ENCODE results near the gene USH1C.

Gene USH1C

GRCh38 chr11:17528906-17529843, 15.0 kb downstream of the USH1C start:
- H3K9ac ChIP-seq (ENCODE audit: low read length): no peak overlapping the region
- no peak overlapping the region for H3K4ac ChIP-seq (ENCODE audit: low read depth in 1 of 2, low read length in 2 of 2)
- no peak overlapping the region for H2AK5ac ChIP-seq (ENCODE audit: low read length, severe bottlenecking)
- DNase-seq: no peak
- H4K8ac ChIP-seq (ENCODE audit: low read length): no peak overlapping the region
- H3K23ac ChIP-seq (ENCODE audit: low read length in 2 of 2): no peak overlapping the region
- no peak overlapping the region for H2BK12ac ChIP-seq (ENCODE audit: low read length in 2 of 2)
- H3K27ac ChIP-seq (ENCODE audit: low read length, poor library complexity, severe bottlenecking): no peak overlapping the region
- no peak overlapping the region for H3K4me3 ChIP-seq (ENCODE audit: insufficient read depth in 1 of 2, low read depth in 1 of 2, low read length in 2 of 2)
- no peak overlapping the region for H3K18ac ChIP-seq (ENCODE audit: low read depth in 1 of 2, low read length in 2 of 2)
- H3K36me3 ChIP-seq (ENCODE audit: control insufficient read depth in 1 of 2, insufficient read depth in 2 of 2, low read depth in 1 of 2, low read length in 2 of 2): no peaks in the 10 kb centered on the region
- H3K4me1 ChIP-seq (ENCODE audit: control insufficient read depth, insufficient read depth, low read depth, low read length): no peaks in the 10 kb centered on the region
- H3K79me1 ChIP-seq (replicated peaks; ENCODE audit: low read length, poor library complexity, severe bottlenecking): no peaks in the 10 kb centered on the region
- H3K9me3 ChIP-seq (ENCODE audit: control insufficient read depth, low read length): no peaks in the 10 kb centered on the region
- peaks cover 57 to 74% of the 10 kb centered on the region in 2 experiments for H3K27me3 ChIP-seq (ENCODE audit: control insufficient read depth in 1 of 2, insufficient read depth in 1 of 2, low read length in 2 of 2)
- no peak overlapping the region for H3K4me2 ChIP-seq (ENCODE audit: low read length, poor library complexity, severe bottlenecking)
- no peak overlapping the region for H4K91ac ChIP-seq (ENCODE audit: low read length)
- no peak overlapping the region for H3K14ac ChIP-seq (ENCODE audit: low read length in 2 of 2)
- H2BK120ac ChIP-seq (ENCODE audit: low read depth, low read length): no peak overlapping the region
- no peak overlapping the region for H2BK15ac ChIP-seq (ENCODE audit: low read depth, poor library complexity, severe bottlenecking)
- no peak overlapping the region for H2AFZ ChIP-seq (ENCODE audit: low read depth, low read length)
- 75% methylated on average over 14 of the region's 14 CpGs for WGBS
- H2BK5ac ChIP-seq (ENCODE audit: low read depth, low read length, poor library complexity, severe bottlenecking): no peak overlapping the region

DNA sequence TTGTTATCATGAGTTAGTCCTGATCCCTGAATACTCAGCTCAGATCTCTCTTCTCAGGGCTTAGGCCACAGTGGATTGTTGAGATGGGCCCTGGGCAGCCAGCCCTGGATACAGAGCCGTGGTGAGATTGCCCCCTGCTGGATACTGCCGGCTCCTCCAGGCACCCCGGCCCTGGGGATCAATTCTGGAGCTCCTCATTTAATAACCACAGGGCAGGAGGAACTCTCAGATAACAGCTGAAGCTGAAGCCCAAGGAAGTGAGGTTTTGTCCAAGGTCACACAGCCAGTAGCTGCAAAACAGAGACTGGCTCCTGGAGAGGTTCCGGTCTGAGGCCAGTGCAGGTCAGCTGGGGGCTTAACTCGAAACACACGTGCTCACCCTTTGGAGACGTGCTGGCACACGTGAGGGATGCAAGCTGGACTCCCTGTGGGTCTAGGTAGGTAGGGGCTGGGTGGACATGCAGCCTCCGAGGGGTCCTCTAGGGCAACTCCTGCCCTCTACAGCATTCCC, 16.0 kb downstream of the USH1C start:
- Histone ChIP-seq H3K4me3 (ENCODE audit: insufficient read depth in 1 of 2, low read depth in 1 of 2, low read length in 2 of 2) (no peak overlapping the region), H3K23ac (ENCODE audit: low read length in 2 of 2) (no peak overlapping the region), H3K4ac (ENCODE audit: low read depth in 1 of 2, low read length in 2 of 2) (no peak overlapping the region), H2BK15ac (ENCODE audit: low read depth, poor library complexity, severe bottlenecking) (no peak overlapping the region), H3K79me1 (replicated peaks; ENCODE audit: low read length, poor library complexity, severe bottlenecking) (no peaks in the 10 kb centered on the region), H3K4me2 (ENCODE audit: low read length, poor library complexity, severe bottlenecking) (no peak overlapping the region), H2AFZ (ENCODE audit: low read depth, low read length) (no peak overlapping the region), H3K27me3 (ENCODE audit: control insufficient read depth in 1 of 2, insufficient read depth in 1 of 2, low read length in 2 of 2) (peaks cover 53 to 71% of the 10 kb centered on the region in 2 experiments), H4K8ac (ENCODE audit: low read length) (no peak overlapping the region), H2BK5ac (ENCODE audit: low read depth, low read length, poor library complexity, severe bottlenecking) (no peak overlapping the region), H2BK120ac (ENCODE audit: low read depth, low read length) (no peak overlapping the region), H3K27ac (ENCODE audit: low read length, poor library complexity, severe bottlenecking) (no peak overlapping the region), H3K4me1 (ENCODE audit: control insufficient read depth, insufficient read depth, low read depth, low read length) (no peaks in the 10 kb centered on the region), H2BK12ac (ENCODE audit: low read length in 2 of 2) (no peak overlapping the region), H3K9ac (ENCODE audit: low read length) (no peak overlapping the region), H3K14ac (ENCODE audit: low read length in 2 of 2) (no peak overlapping the region), H3K36me3 (ENCODE audit: control insufficient read depth in 1 of 2, insufficient read depth in 2 of 2, low read depth in 1 of 2, low read length in 2 of 2) (no peaks in the 10 kb centered on the region), H2AK5ac (ENCODE audit: low read length, severe bottlenecking) (no peak overlapping the region), H3K18ac (ENCODE audit: low read depth in 1 of 2, low read length in 2 of 2) (no peak overlapping the region), H4K91ac (ENCODE audit: low read length) (no peak overlapping the region), H3K9me3 (ENCODE audit: control insufficient read depth, low read length) (no peaks in the 10 kb centered on the region)
- WGBS: 59% methylated on average over 9 of the region's 9 CpGs
- peak; percentile 38 for DNase-seq

- 53% methylated on average over 2 of the region's 3 CpGs for WGBS
- Histone ChIP-seq H3K14ac (ENCODE audit: low read length in 2 of 2) (no peak overlapping the region), H2BK15ac (ENCODE audit: low read depth, poor library complexity, severe bottlenecking) (no peak overlapping the region), H3K27ac (ENCODE audit: low read length, poor library complexity, severe bottlenecking) (no peak overlapping the region), H3K23ac (ENCODE audit: low read length in 2 of 2) (no peak overlapping the region), H2BK5ac (ENCODE audit: low read depth, low read length, poor library complexity, severe bottlenecking) (no peak overlapping the region), H4K8ac (ENCODE audit: low read length) (no peak overlapping the region), H3K4me1 (ENCODE audit: control insufficient read depth, insufficient read depth, low read depth, low read length) (no peaks in the 10 kb centered on the region), H3K9me3 (ENCODE audit: control insufficient read depth, low read length) (no peaks in the 10 kb centered on the region), H3K27me3 (ENCODE audit: control insufficient read depth in 1 of 2, insufficient read depth in 1 of 2, low read length in 2 of 2) (peaks cover 48 to 71% of the 10 kb centered on the region in 2 experiments), H3K36me3 (ENCODE audit: control insufficient read depth in 1 of 2, insufficient read depth in 2 of 2, low read depth in 1 of 2, low read length in 2 of 2) (no peaks in the 10 kb centered on the region), H3K9ac (ENCODE audit: low read length) (no peak overlapping the region), H3K4me2 (ENCODE audit: low read length, poor library complexity, severe bottlenecking) (no peak overlapping the region), H3K79me1 (replicated peaks; ENCODE audit: low read length, poor library complexity, severe bottlenecking) (no peaks in the 10 kb centered on the region), H4K91ac (ENCODE audit: low read length) (no peak overlapping the region), H2AK5ac (ENCODE audit: low read length, severe bottlenecking) (no peak overlapping the region), H2BK12ac (ENCODE audit: low read length in 2 of 2) (no peak overlapping the region), H3K4me3 (ENCODE audit: insufficient read depth in 1 of 2, low read depth in 1 of 2, low read length in 2 of 2) (no peak overlapping the region), H2BK120ac (ENCODE audit: low read depth, low read length) (no peak overlapping the region), H2AFZ (ENCODE audit: low read depth, low read length) (no peak overlapping the region), H3K4ac (ENCODE audit: low read depth in 1 of 2, low read length in 2 of 2) (no peak overlapping the region), H3K18ac (ENCODE audit: low read depth in 1 of 2, low read length in 2 of 2) (no peak overlapping the region)
- no peak for DNase-seq
These were observed 16.6 kb downstream of the USH1C start for GRCh38 chr11:17527628-17527995.

- H2BK15ac ChIP-seq (ENCODE audit: low read depth, poor library complexity, severe bottlenecking): no peak overlapping the region
- H3K27me3 ChIP-seq (ENCODE audit: control insufficient read depth in 1 of 2, insufficient read depth in 1 of 2, low read length in 2 of 2): peaks cover 48 to 74% of the 10 kb centered on the region in 2 experiments
- no peak overlapping the region for H3K4ac ChIP-seq (ENCODE audit: low read depth in 1 of 2, low read length in 2 of 2)
- no peak for DNase-seq
- H3K18ac ChIP-seq (ENCODE audit: low read depth in 1 of 2, low read length in 2 of 2): no peak overlapping the region
- no peaks in the 10 kb centered on the region for H3K79me1 ChIP-seq (replicated peaks; ENCODE audit: low read length, poor library complexity, severe bottlenecking)
- H3K4me1 ChIP-seq (ENCODE audit: control insufficient read depth, insufficient read depth, low read depth, low read length): no peaks in the 10 kb centered on the region
- H3K9me3 ChIP-seq (ENCODE audit: control insufficient read depth, low read length): no peaks in the 10 kb centered on the region
- H2BK5ac ChIP-seq (ENCODE audit: low read depth, low read length, poor library complexity, severe bottlenecking): no peak overlapping the region
- 74% methylated on average over 13 of the region's 20 CpGs for WGBS
- H3K23ac ChIP-seq (ENCODE audit: low read length in 2 of 2): no peak overlapping the region
- no peak overlapping the region for H3K27ac ChIP-seq (ENCODE audit: low read length, poor library complexity, severe bottlenecking)
- no peak overlapping the region for H3K4me3 ChIP-seq (ENCODE audit: insufficient read depth in 1 of 2, low read depth in 1 of 2, low read length in 2 of 2)
- no peaks in the 10 kb centered on the region for H3K36me3 ChIP-seq (ENCODE audit: control insufficient read depth in 1 of 2, insufficient read depth in 2 of 2, low read depth in 1 of 2, low read length in 2 of 2)
- H2BK120ac ChIP-seq (ENCODE audit: low read depth, low read length): no peak overlapping the region
- no peak overlapping the region for H4K8ac ChIP-seq (ENCODE audit: low read length)
- no peak overlapping the region for H4K91ac ChIP-seq (ENCODE audit: low read length)
- H3K9ac ChIP-seq (ENCODE audit: low read length): no peak overlapping the region
- no peak overlapping the region for H3K14ac ChIP-seq (ENCODE audit: low read length in 2 of 2)
- H2AFZ ChIP-seq (ENCODE audit: low read depth, low read length): no peak overlapping the region
- H3K4me2 ChIP-seq (ENCODE audit: low read length, poor library complexity, severe bottlenecking): no peak overlapping the region
- no peak overlapping the region for H2AK5ac ChIP-seq (ENCODE audit: low read length, severe bottlenecking)
- H2BK12ac ChIP-seq (ENCODE audit: low read length in 2 of 2): no peak overlapping the region
These were observed 17.1 kb downstream of the USH1C start for GRCh38 chr11:17526931-17527627.

Measured in mesenchymal stem cell (in vitro differentiated cells and primary cell).